H9 (cell line): ENCODE results near the gene ANTXRL. TPM values are rescaled to one million over a fixed set of nuclear protein-coding genes. Genes with fewer than 3 reads are reported as not detected.
A peak's percentile ranks its signal among the peaks of the same experiment; 100 is the strongest.

Source experiments
- DNase-seq: peaks from one replicate; pipeline ENCODE4 v3.0.0-alpha.2; 2017
- H2AFZ ChIP-seq: one replicate; pipeline ENCODE4 v1.6.1; 2013; ENCODE audit warnings: mild to moderate bottlenecking, low read length, control low read depth, moderate library complexity
- H2AK5ac ChIP-seq: 2 replicates; pipeline ENCODE4 v1.6.1; 2013; ENCODE audit warnings: low read length, control low read depth, mixed read lengths; ENCODE audit not compliant: insufficient read length
- H2BK120ac ChIP-seq: one replicate; pipeline ENCODE4 v1.6.1; 2013; ENCODE audit warnings: low read depth, mild to moderate bottlenecking, low read length, control low read depth, inconsistent platforms; ENCODE audit not compliant: poor library complexity, severe bottlenecking
- H2BK12ac ChIP-seq: 2 replicates; pipeline ENCODE4 v1.6.1; 2013; ENCODE audit warnings: low read length, control low read depth, mixed read lengths, low read depth; ENCODE audit not compliant: insufficient read length
- H2BK15ac ChIP-seq: 2 replicates; pipeline ENCODE4 v1.6.1; 2013; ENCODE audit warnings: low read depth, low read length, control low read depth
- H2BK20ac ChIP-seq: one replicate; pipeline ENCODE4 v1.6.1; 2013; ENCODE audit warnings: low read depth, mild to moderate bottlenecking, low read length, control low read depth, inconsistent platforms; ENCODE audit not compliant: poor library complexity, severe bottlenecking
- H2BK5ac ChIP-seq: 2 replicates; pipeline ENCODE4 v1.6.1; 2013; ENCODE audit warnings: low read length, control low read depth, mixed read lengths; ENCODE audit not compliant: insufficient read length
- H3K14ac ChIP-seq: 2 replicates; pipeline ENCODE4 v1.6.1; 2013; ENCODE audit warnings: low read length, control low read depth; ENCODE audit not compliant: insufficient read depth
- H3K18ac ChIP-seq: 2 replicates; pipeline ENCODE4 v1.6.1; 2013; ENCODE audit warnings: low read depth, mild to moderate bottlenecking, mixed read lengths, low read length, control low read depth; ENCODE audit not compliant: insufficient read length
- H3K23ac ChIP-seq: 2 replicates; pipeline ENCODE4 v1.6.1; 2013; ENCODE audit warnings: low read length, control low read depth, mixed read lengths, low read depth; ENCODE audit not compliant: insufficient read length
- H3K23me2 ChIP-seq: 2 replicates; pipeline ENCODE4 v1.6.1; 2013; ENCODE audit warnings: low read depth, mild to moderate bottlenecking, mixed read lengths, low read length, control low read depth; ENCODE audit not compliant: insufficient read length, poor library complexity, severe bottlenecking
- H3K27ac ChIP-seq: 2 replicates; pipeline ENCODE4 v1.5.1; 2013; ENCODE audit warnings: low read length, control low read depth, mixed read lengths, low read depth; ENCODE audit not compliant: insufficient read length
- H3K27me3 ChIP-seq: 2 replicates; pipeline ENCODE4 v1.6.1; 2013; ENCODE audit warnings: low read length, control low read depth, inconsistent platforms; ENCODE audit not compliant: insufficient read depth
- H3K4ac ChIP-seq: 2 replicates; pipeline ENCODE4 v1.6.1; 2013; ENCODE audit warnings: low read depth, mild to moderate bottlenecking, control low read depth, inconsistent platforms, low read length, moderate library complexity
- H3K4me1 ChIP-seq: 2 replicates; pipeline ENCODE4 v1.6.1; 2013; ENCODE audit warnings: low read length, control low read depth, inconsistent platforms; ENCODE audit not compliant: insufficient read depth
- H3K4me2 ChIP-seq: 2 replicates; pipeline ENCODE4 v1.6.1; 2013; ENCODE audit warnings: low read length, control low read depth, mixed read lengths; ENCODE audit not compliant: insufficient read length, insufficient read depth
- H3K56ac ChIP-seq: 2 replicates; pipeline ENCODE4 v1.6.1; 2013; ENCODE audit warnings: low read depth, mild to moderate bottlenecking, mixed read lengths, low read length, control low read depth; ENCODE audit not compliant: insufficient read length
- H3K79me1 ChIP-seq: 2 replicates; pipeline ENCODE4 v1.6.1; 2013; ENCODE audit warnings: low read depth, mild to moderate bottlenecking, moderate library complexity, low read length, control low read depth, inconsistent platforms; ENCODE audit not compliant: insufficient read depth, poor library complexity, severe bottlenecking
- H3K79me2 ChIP-seq: 2 replicates; pipeline ENCODE4 v1.6.1; 2013; ENCODE audit warnings: low read length, control low read depth, inconsistent platforms; ENCODE audit not compliant: insufficient read depth
- H3K9ac ChIP-seq: 2 replicates; pipeline ENCODE4 v1.6.1; 2013; ENCODE audit warnings: low read length, control low read depth, mixed read lengths; ENCODE audit not compliant: insufficient read length; ENCODE audit errors: extremely low read depth
- H3K9me3 ChIP-seq: one replicate; pipeline ENCODE4 v1.6.1; 2013; ENCODE audit warnings: low read depth, low read length, inconsistent platforms; ENCODE audit not compliant: control insufficient read depth
- H3T11ph ChIP-seq: one replicate; pipeline ENCODE4 v1.6.1; 2013; ENCODE audit warnings: mild to moderate bottlenecking, low read length, control low read depth, inconsistent platforms
- H4K20me1 ChIP-seq: one replicate; pipeline ENCODE4 v1.6.1; 2013; ENCODE audit not compliant: control insufficient read depth, insufficient read length, insufficient read depth
- H4K5ac ChIP-seq: 2 replicates; pipeline ENCODE4 v1.6.1; 2013; ENCODE audit warnings: low read depth, mild to moderate bottlenecking, mixed read lengths, low read length, control low read depth; ENCODE audit not compliant: insufficient read length
- H4K8ac ChIP-seq: replicated peaks from 2 replicates; pipeline ENCODE4 v1.6.1; 2013; ENCODE audit warnings: low read length, control low read depth, mixed read lengths, low read depth; ENCODE audit not compliant: insufficient read length
- H4K91ac ChIP-seq: 2 replicates; pipeline ENCODE4 v1.6.1; 2013; ENCODE audit warnings: low read depth, mild to moderate bottlenecking, moderate library complexity, mixed read lengths, low read length, control low read depth; ENCODE audit not compliant: insufficient read length
- H3K27ac Mint-ChIP-seq, 3 experiments: 2 replicates in 2 of 3; 3 replicates in 1 of 3; pipeline ENCODE4 v1.8.0; 2020 to 2021; ENCODE audit warnings: mixed read lengths in 3 of 3, mild to moderate bottlenecking in 1 of 3, moderate library complexity in 1 of 3
- H3K27me3 Mint-ChIP-seq: 2 replicates; pipeline ENCODE4 v1.8.0; 2021; ENCODE audit warnings: low read depth, mild to moderate bottlenecking, moderate library complexity, mixed read lengths
- H3K36me3 Mint-ChIP-seq, 3 experiments: 2 replicates in 2 of 3; 3 replicates in 1 of 3; pipeline ENCODE4 v1.8.0; 2020 to 2021; ENCODE audit warnings: low read depth in 3 of 3, mixed read lengths in 3 of 3; ENCODE audit not compliant: insufficient read depth in 1 of 3
- H3K4me1 Mint-ChIP-seq, 2 experiments: 2 replicates each; pipeline ENCODE4 v1.8.0; 2020; ENCODE audit warnings: mixed read lengths in 2 of 2
- H3K4me3 Mint-ChIP-seq, 2 experiments: 2 replicates in 1 of 2; 3 replicates in 1 of 2; pipeline ENCODE4 v1.8.0; 2020 to 2021; ENCODE audit warnings: mild to moderate bottlenecking in 2 of 2, mixed read lengths in 2 of 2, moderate library complexity in 1 of 2
- H3K9me3 Mint-ChIP-seq, 2 experiments: 2 replicates in 1 of 2; 3 replicates in 1 of 2; pipeline ENCODE4 v1.8.0; 2020; ENCODE audit warnings: mild to moderate bottlenecking in 2 of 2, mixed read lengths in 2 of 2, moderate library complexity in 1 of 2
- CTCF ChIP-seq: fragments of 200-600 bp; sonication (generic); conservative IDR thresholded peaks from 3 replicates; pipeline ENCODE4 v1.8.0; 2021; ENCODE audit warnings: antibody characterized with exemption, mild to moderate bottlenecking
- WGBS: extraction: QIAGEN DNeasy Blood & Tissue Kit; methylation state at CpG from one replicate; pipeline ENCODE4 v1.1.7; 2013; ENCODE audit warnings: missing lambda C conversion rate, low lambda C conversion rate, mixed read lengths; ENCODE audit not compliant: insufficient read length; ENCODE audit errors: extremely low coverage; 5-methylcytosine and 5-hydroxymethylcytosine counted together
- total RNA-seq: library from RNA; stranded (reverse); gene quantifications from 2 replicates; pipeline ENCODE4 v1.2.1, GENCODE V29; 2021

ANTXRL gene
- total RNA-seq, 1 experiment from 2014 or later, result not detected

DNA sequence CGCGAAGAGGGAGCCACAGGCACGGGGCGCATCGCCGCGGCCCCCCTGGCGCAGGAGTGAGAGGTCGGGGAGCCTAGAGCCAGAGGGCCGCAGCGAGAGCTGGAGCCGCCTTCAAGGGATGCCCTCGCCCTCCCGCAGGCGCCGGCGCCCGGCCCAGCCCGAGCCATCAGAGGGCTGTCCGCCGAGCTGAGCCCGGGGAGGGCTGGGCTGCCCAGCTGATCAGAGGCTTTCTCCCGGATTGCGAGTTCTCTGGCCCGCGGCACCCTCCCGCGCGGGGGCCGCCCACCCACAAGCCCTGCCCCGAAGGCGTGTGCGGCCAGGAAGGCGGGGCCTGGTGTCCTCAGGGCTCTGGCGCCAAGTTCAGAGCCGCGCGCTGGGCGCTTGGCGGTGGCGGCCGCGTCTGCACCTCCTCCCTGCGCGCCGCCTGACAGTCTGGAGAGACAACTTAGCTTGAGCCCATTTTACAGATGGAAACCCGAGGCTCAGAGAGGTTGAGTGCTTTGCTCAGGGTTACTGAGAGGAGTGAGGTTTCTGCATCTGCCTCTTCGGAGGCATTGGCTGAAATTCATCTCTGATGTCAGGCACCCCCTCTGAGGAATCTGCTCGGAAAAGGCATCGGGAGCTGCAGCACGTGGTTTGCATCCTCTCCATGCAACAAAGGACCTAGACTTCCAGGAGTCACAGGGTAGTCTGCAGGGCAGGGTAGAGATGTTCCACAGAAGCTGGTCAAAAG lies 3.8 kb upstream of the ANTXRL start:
- Histone ChIP-seq H3K56ac (no peak overlapping the region), H2BK12ac (no peak overlapping the region), H2BK15ac (no peak overlapping the region), H3K18ac (no peak overlapping the region), H3K4me1 (no peaks in the 10 kb centered on the region), H3K23ac (no peak overlapping the region), H3K27ac (no peak overlapping the region), H3K4ac (no peak overlapping the region), H3K9me3 (no peaks in the 10 kb centered on the region), H3K79me2 (no peaks in the 10 kb centered on the region), H3K4me2 (peak overlapping the region; percentile 75), H3K23me2 (peaks cover 2% of the 10 kb centered on the region), H4K91ac (no peak overlapping the region), H2BK5ac (no peak overlapping the region), H3T11ph (no peak overlapping the region), H2AFZ (no peak overlapping the region), H2BK120ac (no peak overlapping the region), H3K14ac (no peak overlapping the region), H3K9ac (no peak overlapping the region), H2AK5ac (no peak overlapping the region), H3K79me1 (no peaks in the 10 kb centered on the region), H4K5ac (no peak overlapping the region), H4K8ac (no peak overlapping the region), H2BK20ac (no peak overlapping the region), H3K27me3 (peaks cover 11% of the 10 kb centered on the region; the same call in 1 of the 2 replicates), H4K20me1 (no peaks in the 10 kb centered on the region)
- TF ChIP-seq CTCF, result no peak
- no CpG with 5 or more reads among the region's 51 CpGs for WGBS
- H3K4me1 Mint-ChIP-seq, result peaks cover 19 to 22% of the 10 kb centered on the region in 2 experiments
- H3K9me3 Mint-ChIP-seq, result no peaks in the 10 kb centered on the region
- H3K27ac Mint-ChIP-seq, result no peak overlapping the region
- DNase-seq, result peak; percentile 64
- peaks cover 63% of the 10 kb centered on the region for H3K27me3 Mint-ChIP-seq
- no peaks in the 10 kb centered on the region for H3K36me3 Mint-ChIP-seq
- peak overlapping the region; percentile 72 to 87 for H3K4me3 Mint-ChIP-seq
